ENCODE measurements around the gene GPX4.

- TF ChIP-seq ZNF232 (CRISPR knock-in tag; IDR thresholded peaks at IDR 0.05; ENCODE audit: borderline replicate concordance): no peak
- TF ChIP-seq CEBPB (IDR thresholded peaks at IDR 0.05; ENCODE audit: borderline replicate concordance, low read depth, low read length): no peak
- no peak for TF ChIP-seq TEAD2 (CRISPR knock-in tag; IDR thresholded peaks at IDR 0.05)
- no peak for TF ChIP-seq CTCF (CRISPR knock-in tag; IDR thresholded peaks at IDR 0.05)
- TF ChIP-seq SMYD3 (CRISPR knock-in tag; IDR thresholded peaks at IDR 0.05): no peak
- TF ChIP-seq RXRA (CRISPR knock-in tag; IDR thresholded peaks at IDR 0.05): no peak
- TF ChIP-seq MTF2 (CRISPR knock-in tag; IDR thresholded peaks at IDR 0.05; ENCODE audit: borderline replicate concordance): no peak
- no peak for TF ChIP-seq JUND (CRISPR knock-in tag; IDR thresholded peaks at IDR 0.05)
- no peak for TF ChIP-seq CREB1 (IDR thresholded peaks at IDR 0.05)
- no peak for TF ChIP-seq CREB1 (CRISPR knock-in tag; IDR thresholded peaks at IDR 0.05)
- TF ChIP-seq ZNF10 (CRISPR knock-in tag; IDR thresholded peaks at IDR 0.05; ENCODE audit: borderline replicate concordance, low read depth): no peak
- no peak for TF ChIP-seq ETV6 (CRISPR knock-in tag; conservative IDR thresholded peaks at IDR 0.05)
- TF ChIP-seq ZZZ3 (CRISPR knock-in tag; IDR thresholded peaks at IDR 0.05; ENCODE audit: borderline replicate concordance): no peak
- TF ChIP-seq POLR2A (IDR thresholded peaks at IDR 0.05; ENCODE audit: insufficient read depth in 1 of 2, low read depth in 2 of 2, low read length in 2 of 2): no peak
Measured at GRCh38 chr19:1119475-1120217, 15.9 kb downstream of the GPX4 start.
